HepG2 (cell line): ENCODE results near the gene USP7. TPM values are rescaled to one million over a fixed set of nuclear protein-coding genes. Genes with fewer than 3 reads are reported as not detected.
A peak's percentile ranks its signal among the peaks of the same experiment; 100 is the strongest.

Source experiments
- E2F5 ChIP-seq: sonication (generic); formaldehyde crosslinking; conservative IDR thresholded peaks from 2 replicates; pipeline ENCODE4 v1.4.0; 2020; ENCODE audit warnings: missing genetic modification reagents
- MLXIP ChIP-seq: sonication (generic); formaldehyde crosslinking; IDR thresholded peaks from 2 replicates; pipeline ENCODE4 v1.9.0; 2021; ENCODE audit warnings: missing genetic modification reagents, borderline replicate concordance
- MXD4 ChIP-seq: IDR thresholded peaks from 2 replicates; pipeline ENCODE4 v1.6.1; 2016; ENCODE audit warnings: mild to moderate bottlenecking, missing biosample characterization, missing genetic modification reagents
- NCOA1 ChIP-seq: sonication (generic); formaldehyde crosslinking; IDR thresholded peaks from 2 replicates; pipeline ENCODE4 v1.9.0; 2021; ENCODE audit warnings: missing genetic modification reagents
- PCBP2 ChIP-seq: fragments of 200-400 bp; formaldehyde crosslinking; optimal IDR thresholded peaks from 2 replicates; pipeline ENCODE3; 2018; ENCODE audit warnings: low read length, low read depth; ENCODE audit not compliant: poor library complexity, severe bottlenecking
- PTBP1 ChIP-seq: fragments of 200-400 bp; formaldehyde crosslinking; IDR thresholded peaks from 2 replicates; pipeline ENCODE4 v1.6.1; 2018; ENCODE audit warnings: low read length, low read depth; ENCODE audit not compliant: poor library complexity, severe bottlenecking
- RBAK ChIP-seq: sonication (generic); formaldehyde crosslinking; IDR thresholded peaks from 2 replicates; pipeline ENCODE4 v1.5.1; 2020; ENCODE audit warnings: mild to moderate bottlenecking, missing genetic modification reagents
- TCF7L2 ChIP-seq: IDR thresholded peaks from 2 replicates; pipeline ENCODE4 v1.6.1; 2011; ENCODE audit warnings: mild to moderate bottlenecking, low read depth, low read length, moderate library complexity
- THAP11 ChIP-seq: IDR thresholded peaks from 2 replicates; pipeline ENCODE4 v1.6.1; 2016; ENCODE audit warnings: missing biosample characterization, missing genetic modification reagents
- ZBTB8A ChIP-seq: sonication (generic); formaldehyde crosslinking; IDR thresholded peaks from 2 replicates; pipeline ENCODE4 v1.4.0; 2020; ENCODE audit warnings: mild to moderate bottlenecking, low read depth, missing genetic modification reagents, borderline replicate concordance
- ZKSCAN8 ChIP-seq: IDR thresholded peaks from 2 replicates; pipeline ENCODE4 v1.6.1; 2016; ENCODE audit warnings: borderline replicate concordance, missing genetic modification reagents, missing compliant biosample characterization
- ZNF230 ChIP-seq: sonication (generic); formaldehyde crosslinking; IDR thresholded peaks from 2 replicates; pipeline ENCODE4 v1.4.0; 2020; ENCODE audit warnings: mild to moderate bottlenecking, missing genetic modification reagents
- ZNF407 ChIP-seq: sonication (generic); formaldehyde crosslinking; IDR thresholded peaks from one replicate; pipeline ENCODE4 v1.5.1; 2020; ENCODE audit warnings: mild to moderate bottlenecking, missing genetic modification reagents; ENCODE audit errors: not compliant biosample characterization
- ZNF660 ChIP-seq: sonication (generic); formaldehyde crosslinking; IDR thresholded peaks from 2 replicates; pipeline ENCODE4 v1.5.1; 2020; ENCODE audit warnings: mild to moderate bottlenecking, low read depth, missing genetic modification reagents, borderline replicate concordance
- ZNF75D ChIP-seq: sonication (generic); formaldehyde crosslinking; IDR thresholded peaks from 2 replicates; pipeline ENCODE4 v1.8.1; 2023; ENCODE audit warnings: missing genetic modification reagents, mild to moderate bottlenecking, borderline replicate concordance
- ZNF768 ChIP-seq: sonication (generic); formaldehyde crosslinking; IDR thresholded peaks from 2 replicates; pipeline ENCODE4 v1.4.0; 2020; ENCODE audit warnings: missing genetic modification reagents
- polyA plus RNA-seq, 8 experiments: library from polyadenylated mRNA; depleted of rRNA in 3 of 8; stranded (reverse) in 7 of 8; unstranded in 1 of 8; fragments of >200 nt; fragmentation: Illumina TruSeq in 4 of 8; extraction: Trizol in 4 of 8; gene quantifications; 2 replicates each; pipeline versions ENCODE4 v1.2.1 to v1.2.3, GENCODE V29; 2011 to 2016; ENCODE audit warnings: low read depth in 4 of 8, missing spikeins in 1 of 8, mixed read lengths in 1 of 8; ENCODE audit not compliant: insufficient read depth in 1 of 8
- total RNA-seq, 5 experiments: library from RNA; depleted of rRNA; stranded (reverse); fragments of >200 nt; fragmentation: Illumina TruSeq; extraction: Trizol; gene quantifications; 2 replicates each; pipeline ENCODE4 v1.2.3, GENCODE V29; 2016; ENCODE audit warnings: low read depth in 1 of 5

USP7 gene
- total and polyA plus RNA-seq, 2 of the 13 experiments (the other 11 are each of a cell fraction or from before 2014, with no cell fraction given) = 52.5 to 173 TPM

- TF ChIP-seq MXD4 (peak; percentile 78), ZKSCAN8 (CRISPR knock-in tag) (peak; percentile 93), ZNF660 (no peak), PCBP2 (no peak), ZNF407 (peak; percentile 38), RBAK (CRISPR knock-in tag) (0 out of 2 replicates have a peak, but pooled peaks have one; percentile 49), TCF7L2 (no peak), ZNF75D (CRISPR knock-in tag) (no peak), ZBTB8A (CRISPR knock-in tag) (no peak), E2F5 (CRISPR knock-in tag) (peak; percentile 89), ZNF230 (CRISPR knock-in tag) (0 out of 2 replicates have a peak, but pooled peaks have one; percentile 22), ZNF768 (CRISPR knock-in tag) (no peak; the same call in 1 of the 2 replicates), PTBP1 (no peak), THAP11 (peak; percentile 79), MLXIP (CRISPR knock-in tag) (no peak), NCOA1 (peak; percentile 87; the same call in 1 of the 2 replicates)
Observed at GRCh38 chr16:8859913-8860881, 103.5 kb downstream of the USP7 start (continued).
